Subcutaneous abdominal adipose tissue (tissue), 5 donors: ENCODE measurements around the gene ACKR2.
"Not testable (repeated sequence)": the region's sequence is repeated elsewhere in the genome, so short reads cannot be mapped to it uniquely, and the experiment has no call there.

Experiments used
- H3K27ac ChIP-seq: one replicate; pipeline ENCODE4 v1.7.0; 2013; ENCODE audit warnings: low read depth, mild to moderate bottlenecking, inconsistent platforms, low read length, moderate library complexity
- H3K27me3 ChIP-seq, 5 donors: one replicate each; pipeline ENCODE4 v1.7.0; 2013; ENCODE audit warnings: low read length in 5 of 5, inconsistent platforms in 1 of 5; ENCODE audit not compliant: control insufficient read depth in 5 of 5, insufficient read depth in 4 of 5
- H3K36me3 ChIP-seq, 5 donors: one replicate each; pipeline ENCODE4 v1.7.0; 2013; ENCODE audit warnings: low read length in 5 of 5; ENCODE audit not compliant: control insufficient read depth in 5 of 5, insufficient read depth in 5 of 5
- H3K4me1 ChIP-seq, 5 donors: one replicate each; pipeline ENCODE4 v1.7.0; 2013; ENCODE audit warnings: low read length in 5 of 5, mild to moderate bottlenecking in 3 of 5, moderate library complexity in 1 of 5; ENCODE audit not compliant: control insufficient read depth in 5 of 5, insufficient read depth in 5 of 5
- H3K4me3 ChIP-seq, 5 donors: one replicate each; pipeline ENCODE4 v1.7.0; 2013; ENCODE audit warnings: low read length in 5 of 5, low read depth in 1 of 5
- H3K9ac ChIP-seq, 5 donors: one replicate each; pipeline ENCODE4 v1.7.0; 2013; ENCODE audit warnings: low read length in 5 of 5, mild to moderate bottlenecking in 4 of 5, moderate library complexity in 3 of 5
- H3K9me3 ChIP-seq, 5 donors: one replicate each; pipeline ENCODE4 v1.7.0; 2013; ENCODE audit warnings: low read length in 5 of 5; ENCODE audit not compliant: control insufficient read depth in 5 of 5
- donor health status: healthy.
- donor health status: healthy.
- donor health status: healthy.
- donor health status: healthy.
- donor health status: healthy.

Gene ACKR2

DNA sequence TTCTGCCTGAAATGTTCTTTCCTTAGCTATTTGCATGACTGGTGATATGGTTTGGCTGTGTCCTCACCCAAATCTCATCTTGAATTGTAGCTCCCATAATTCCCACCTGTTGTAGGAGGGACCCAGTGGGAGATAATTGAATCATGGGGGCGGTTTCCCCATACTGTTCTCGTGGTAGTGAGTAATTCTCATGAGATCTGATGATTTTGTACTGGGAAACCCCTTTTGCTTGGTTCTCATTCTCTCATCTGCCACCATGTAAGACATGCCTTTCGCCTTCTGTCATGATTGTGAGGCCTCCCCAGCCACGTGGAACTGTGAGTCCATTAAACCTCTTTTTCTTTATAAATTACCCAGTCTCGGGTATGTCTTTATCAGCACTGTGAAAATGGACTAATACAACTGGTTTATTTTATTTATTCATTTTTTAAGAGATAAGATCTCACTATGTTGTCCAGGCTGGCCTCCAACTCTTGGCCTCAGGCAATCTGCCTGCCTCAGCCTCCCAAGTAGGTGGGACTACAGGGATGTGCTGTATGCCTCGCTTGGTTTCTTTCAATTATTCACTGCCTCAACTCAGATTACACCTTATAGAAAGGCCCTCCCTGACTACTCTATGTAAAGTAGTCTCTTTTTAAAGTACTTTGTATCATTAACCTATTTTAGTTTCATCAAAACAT, 74.1 kb downstream of the ACKR2 start:
- peaks cover 0 to 14% (median 11%) of the 10 kb centered on the region in 5 donors for H3K4me1 ChIP-seq
- H3K36me3 ChIP-seq, H3K9me3 ChIP-seq, H3K27me3 ChIP-seq, H3K9ac ChIP-seq, H3K27ac ChIP-seq, H3K4me3 ChIP-seq: not testable (repeated sequence)

DNA sequence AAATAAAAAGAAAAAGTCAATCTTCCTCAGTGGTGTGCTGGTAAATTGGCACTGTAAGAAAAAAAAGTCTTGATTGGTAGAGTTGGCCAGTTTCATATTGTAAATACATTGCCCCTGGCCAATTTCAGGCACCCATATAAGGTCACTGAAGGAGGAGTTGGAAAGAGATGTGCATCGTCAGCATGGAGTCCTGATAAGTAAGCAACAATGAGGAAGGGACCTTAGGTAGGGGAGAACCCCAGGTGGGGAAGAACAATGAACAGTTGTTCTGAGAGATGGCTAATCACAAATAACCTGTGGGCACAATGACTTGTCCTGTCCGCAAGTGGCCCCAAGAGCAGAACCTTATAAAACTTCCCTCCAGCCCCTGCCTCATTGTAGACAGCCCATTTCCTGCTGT, 75.1 kb downstream of the ACKR2 start:
- peaks cover 0 to 2% (median 0%) of the 10 kb centered on the region in 5 donors for H3K27me3 ChIP-seq
- H3K4me1 ChIP-seq, result peaks cover 0 to 14% (median 11%) of the 10 kb centered on the region in 5 donors
- H3K27ac ChIP-seq, result no peak overlapping the region
- no peaks in the 10 kb centered on the region for H3K36me3 ChIP-seq
- H3K9me3 ChIP-seq, result no peaks in the 10 kb centered on the region
- H3K4me3 ChIP-seq, result no peak overlapping the region
- H3K9ac ChIP-seq, result no peak overlapping the region

DNA sequence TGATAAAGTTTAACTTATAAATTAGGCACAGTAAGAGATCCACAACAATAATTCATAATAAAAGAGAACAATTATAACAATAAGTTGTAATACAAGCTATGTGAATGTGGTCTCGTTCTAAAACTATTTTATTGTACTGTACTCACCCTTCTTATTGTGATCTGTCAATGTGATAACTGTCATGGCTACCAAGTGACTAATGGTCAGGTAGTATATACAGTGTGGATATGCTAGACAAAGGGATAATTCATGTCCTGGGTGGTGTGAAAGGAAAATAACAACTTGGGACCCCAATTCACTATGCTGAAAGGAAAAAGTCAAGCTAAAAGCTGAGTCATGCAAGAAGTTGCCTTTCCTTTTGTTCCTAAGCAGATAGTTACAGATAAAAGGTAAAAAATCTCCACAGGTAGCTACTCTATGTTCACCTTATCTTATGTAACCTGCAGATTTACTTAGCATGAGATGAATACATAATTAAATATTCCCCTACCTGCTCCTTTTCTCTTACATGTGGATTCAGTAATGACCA, 77.1 kb downstream of the ACKR2 start:
- no peaks in the 10 kb centered on the region for H3K9me3 ChIP-seq
- H3K36me3 ChIP-seq, result no peaks in the 10 kb centered on the region
- H3K4me3 ChIP-seq, result no peak overlapping the region
- no peak overlapping the region for H3K27ac ChIP-seq
- no peak overlapping the region for H3K9ac ChIP-seq
- peaks cover 0 to 2% (median 0%) of the 10 kb centered on the region in 5 donors for H3K27me3 ChIP-seq
- H3K4me1 ChIP-seq, result peaks cover 0 to 2% (median 1%) of the 10 kb centered on the region in 5 donors

DNA sequence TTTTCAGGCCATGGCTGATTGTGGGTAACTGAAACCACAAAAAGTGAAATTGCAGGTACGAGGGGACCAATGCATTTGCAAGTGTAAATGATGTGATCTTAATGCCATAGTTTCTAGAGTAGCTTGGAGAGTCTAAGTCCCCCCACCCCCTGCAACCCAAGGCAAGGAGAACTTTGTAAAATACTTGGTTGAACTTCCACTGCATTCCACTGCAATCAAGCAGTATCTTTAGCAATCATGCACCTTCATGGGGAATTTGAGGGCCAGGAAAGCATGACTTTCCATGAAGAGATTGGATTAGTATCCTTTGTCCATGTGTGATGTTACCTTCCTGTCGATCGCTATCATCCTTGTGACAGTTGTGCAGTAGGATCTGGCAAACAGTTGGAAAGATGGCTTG, 77.8 kb downstream of the ACKR2 start:
- Histone ChIP-seq H3K4me3 (no peak overlapping the region), H3K27ac (no peak overlapping the region), H3K9ac (no peak overlapping the region), H3K9me3 (no peaks in the 10 kb centered on the region), H3K27me3 (peaks cover 0 to 2% (median 0%) of the 10 kb centered on the region in 5 donors), H3K36me3 (no peaks in the 10 kb centered on the region), H3K4me1 (no peaks in the 10 kb centered on the region)

DNA sequence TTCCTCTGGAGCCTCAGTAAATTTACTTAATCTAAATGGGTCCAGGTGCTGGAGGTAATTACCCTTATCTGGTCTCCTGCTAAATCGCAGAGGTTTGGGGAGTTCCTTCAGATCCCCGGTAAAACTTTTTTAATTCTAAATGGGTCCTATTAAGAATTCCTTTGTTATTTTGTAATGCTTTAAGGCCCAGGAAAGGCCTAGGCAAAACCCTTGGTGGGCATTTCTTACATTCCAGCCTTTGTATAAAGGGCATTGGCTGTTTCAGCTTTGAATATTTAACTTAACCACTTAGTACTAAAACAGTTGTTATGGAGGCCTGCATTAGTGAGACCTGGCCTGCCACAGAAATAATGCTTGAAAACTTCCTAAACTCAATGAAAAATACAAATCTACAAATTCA, 81.8 kb downstream of the ACKR2 start:
- peaks cover 0 to 2% (median 0%) of the 10 kb centered on the region in 5 donors for H3K27me3 ChIP-seq
- no peaks in the 10 kb centered on the region for H3K4me1 ChIP-seq
- no peaks in the 10 kb centered on the region for H3K9me3 ChIP-seq
- H3K9ac ChIP-seq, result no peak overlapping the region
- no peaks in the 10 kb centered on the region for H3K36me3 ChIP-seq
- no peak overlapping the region for H3K27ac ChIP-seq
- no peak overlapping the region for H3K4me3 ChIP-seq

DNA sequence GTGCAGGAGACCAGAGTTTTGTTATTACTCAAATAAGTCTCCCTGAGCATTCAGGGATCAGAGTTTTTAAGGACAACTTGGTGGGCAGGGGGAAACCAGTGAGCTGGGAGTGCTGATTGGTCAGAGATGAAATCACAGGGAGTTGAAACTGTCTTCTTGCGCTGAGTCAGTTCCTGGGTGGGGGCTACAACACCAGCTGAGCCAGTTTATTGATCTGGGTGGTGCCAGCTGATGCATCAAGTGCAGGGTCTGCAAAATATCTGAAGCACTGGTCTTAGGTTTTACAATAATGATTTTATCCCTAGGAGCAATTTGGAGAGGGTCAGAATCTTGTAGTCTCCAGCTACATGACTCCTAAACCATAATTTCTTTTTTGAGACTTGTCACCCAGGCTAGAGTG, 82.9 kb downstream of the ACKR2 start:
- H3K4me1 ChIP-seq, result no peaks in the 10 kb centered on the region
- H3K27me3 ChIP-seq, result peaks cover 0 to 2% (median 0%) of the 10 kb centered on the region in 5 donors
- H3K9me3 ChIP-seq, result no peaks in the 10 kb centered on the region
- no peak overlapping the region for H3K4me3 ChIP-seq
- H3K36me3 ChIP-seq, result no peaks in the 10 kb centered on the region
- no peak overlapping the region for H3K27ac ChIP-seq
- no peak overlapping the region for H3K9ac ChIP-seq

DNA sequence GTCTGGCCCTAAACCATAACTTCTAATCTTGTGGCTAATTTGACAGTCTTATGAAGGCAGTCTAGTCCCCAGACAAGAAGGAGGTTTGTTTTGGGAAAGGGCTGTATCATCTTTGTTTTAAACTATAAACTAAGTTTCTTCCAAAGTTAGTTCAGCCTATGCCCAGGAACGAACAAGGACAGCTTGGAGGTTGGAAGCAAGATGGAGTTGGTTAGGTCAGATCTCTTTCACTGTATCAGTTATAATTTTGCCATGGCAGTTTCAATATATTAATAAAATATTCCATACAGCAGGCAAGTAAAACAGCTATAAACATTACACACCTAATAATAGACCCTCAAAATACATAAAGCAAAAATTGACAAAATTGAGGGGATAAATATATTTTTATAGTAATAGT, 83.6 kb downstream of the ACKR2 start:
- Histone ChIP-seq H3K27ac (no peak overlapping the region), H3K4me3 (no peak overlapping the region), H3K36me3 (no peaks in the 10 kb centered on the region), H3K9me3 (no peaks in the 10 kb centered on the region), H3K27me3 (no peaks in the 10 kb centered on the region), H3K4me1 (no peaks in the 10 kb centered on the region), H3K9ac (no peak overlapping the region)

DNA sequence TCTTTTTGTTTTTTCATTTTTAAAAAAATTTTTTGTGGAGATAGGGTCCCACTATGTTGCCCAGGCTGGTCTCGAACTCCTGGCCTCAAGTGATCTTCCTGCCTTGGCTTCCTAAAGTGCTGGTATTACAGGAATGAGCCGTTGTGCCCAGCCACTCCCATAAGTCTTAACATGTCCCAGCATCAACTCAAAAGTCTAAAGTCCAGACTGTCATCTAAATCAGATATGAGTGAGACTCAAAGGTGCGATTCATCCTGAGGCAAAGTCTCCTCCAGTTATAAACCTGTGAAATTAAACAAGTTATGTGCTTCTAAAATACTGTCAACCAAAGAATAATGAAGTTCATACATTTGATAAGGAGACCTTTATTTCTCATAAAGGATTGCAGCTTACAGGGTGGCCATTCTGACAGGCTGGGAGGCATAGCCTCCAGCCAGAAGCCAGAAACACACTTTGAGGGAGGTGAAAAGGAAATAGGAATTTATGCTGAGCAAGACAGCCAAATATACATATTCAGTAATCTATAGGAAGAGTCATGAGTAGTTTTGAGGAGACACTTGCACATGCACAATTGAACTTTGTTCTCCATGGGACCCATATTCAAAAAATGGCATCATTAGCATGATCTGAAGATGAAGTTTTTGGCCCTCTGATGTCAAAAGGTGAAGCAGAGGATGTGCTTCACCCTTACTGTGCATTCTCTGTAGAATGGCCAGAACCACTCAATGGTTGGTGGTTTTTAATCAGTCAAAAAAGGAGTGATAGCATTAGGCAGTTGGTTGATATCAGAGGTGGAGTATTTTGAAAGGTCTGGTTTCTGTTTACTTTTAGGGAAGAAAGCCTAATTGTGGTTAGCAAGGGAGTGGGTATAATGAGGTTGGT, 85.7 kb downstream of the ACKR2 start:
- Histone ChIP-seq H3K36me3 (no peaks in the 10 kb centered on the region), H3K27ac (no peak overlapping the region), H3K4me1 (no peaks in the 10 kb centered on the region), H3K9me3 (no peaks in the 10 kb centered on the region), H3K9ac (no peak overlapping the region), H3K4me3 (no peak overlapping the region), H3K27me3 (no peaks in the 10 kb centered on the region)

DNA sequence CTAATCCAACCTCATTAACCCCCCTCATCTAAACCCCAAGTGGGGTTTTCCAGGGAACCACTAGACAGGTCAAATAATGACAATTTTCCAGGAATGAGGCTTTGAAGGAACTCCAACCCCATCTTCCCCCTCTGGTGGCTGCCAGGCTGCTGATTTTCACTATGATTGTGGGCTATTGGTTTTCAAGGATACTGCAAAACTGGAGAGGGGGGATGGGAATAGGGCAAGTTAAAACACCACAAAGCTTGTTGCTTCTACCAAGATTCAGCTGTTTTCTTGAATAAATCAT, 86.3 kb downstream of the ACKR2 start:
- no peak overlapping the region for H3K9ac ChIP-seq
- no peaks in the 10 kb centered on the region for H3K9me3 ChIP-seq
- no peak overlapping the region for H3K27ac ChIP-seq
- H3K4me3 ChIP-seq, result no peak overlapping the region
- no peaks in the 10 kb centered on the region for H3K4me1 ChIP-seq
- H3K27me3 ChIP-seq, result no peaks in the 10 kb centered on the region
- H3K36me3 ChIP-seq, result no peaks in the 10 kb centered on the region

DNA sequence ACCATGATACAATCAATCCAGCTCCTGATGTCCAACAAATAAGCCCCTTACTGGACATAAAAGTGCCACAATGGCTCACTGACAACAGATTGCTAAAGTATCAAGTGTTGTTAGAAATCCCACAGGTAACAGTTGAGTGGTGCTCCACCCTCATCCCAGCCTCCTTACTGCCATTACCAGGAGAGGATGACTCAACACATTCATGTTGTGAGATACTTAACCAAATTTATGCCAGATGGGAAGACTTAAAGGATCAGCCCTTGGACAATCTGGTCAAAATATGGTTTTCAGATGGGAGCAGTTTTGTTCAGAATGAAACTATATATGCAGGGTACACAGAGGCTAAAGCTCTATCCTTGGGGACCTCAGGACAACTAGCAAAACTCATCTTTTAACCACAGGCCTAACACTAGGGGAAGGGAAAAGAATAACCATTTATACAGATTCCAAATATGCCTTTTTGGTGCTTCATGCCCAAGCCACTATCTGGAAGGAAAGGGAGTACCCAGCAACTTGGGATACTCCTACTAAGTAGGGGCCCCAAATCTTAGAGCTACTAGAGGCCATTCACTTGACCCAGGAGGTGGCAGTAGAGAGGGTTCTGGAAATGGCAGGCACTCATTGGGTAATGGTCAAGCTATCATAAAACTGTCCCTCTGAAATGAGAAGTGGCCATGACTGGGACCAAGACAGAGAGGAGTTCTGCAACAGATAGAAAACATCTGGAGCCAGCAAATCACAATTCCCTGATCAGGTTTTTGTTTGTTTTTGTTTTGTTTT, 89.8 kb downstream of the ACKR2 start:
- H3K4me1 ChIP-seq, result no peaks in the 10 kb centered on the region
- H3K36me3 ChIP-seq, result no peaks in the 10 kb centered on the region
- no peaks in the 10 kb centered on the region for H3K27me3 ChIP-seq
- H3K9me3 ChIP-seq, result peaks cover 0 to 2% (median 0%) of the 10 kb centered on the region in 5 donors
- H3K4me3 ChIP-seq, result no peak overlapping the region
- no peak overlapping the region for H3K27ac ChIP-seq
- no peak overlapping the region for H3K9ac ChIP-seq
